HG02623 (cell line): ENCODE data around the gene AKAP9.
"Not testable (repeated sequence)": the region's sequence is repeated elsewhere in the genome, so short reads cannot be mapped to it uniquely, and the experiment has no call there.

ENCODE experiments used
- ATAC-seq: cut with Tn5 transposase; IDR thresholded peaks from one replicate; pipeline ENCODE4 v1.9.1; 2021; ENCODE audit warnings: moderate library complexity; ENCODE audit not compliant: unreplicated experiment

The AKAP9 gene

DNA sequence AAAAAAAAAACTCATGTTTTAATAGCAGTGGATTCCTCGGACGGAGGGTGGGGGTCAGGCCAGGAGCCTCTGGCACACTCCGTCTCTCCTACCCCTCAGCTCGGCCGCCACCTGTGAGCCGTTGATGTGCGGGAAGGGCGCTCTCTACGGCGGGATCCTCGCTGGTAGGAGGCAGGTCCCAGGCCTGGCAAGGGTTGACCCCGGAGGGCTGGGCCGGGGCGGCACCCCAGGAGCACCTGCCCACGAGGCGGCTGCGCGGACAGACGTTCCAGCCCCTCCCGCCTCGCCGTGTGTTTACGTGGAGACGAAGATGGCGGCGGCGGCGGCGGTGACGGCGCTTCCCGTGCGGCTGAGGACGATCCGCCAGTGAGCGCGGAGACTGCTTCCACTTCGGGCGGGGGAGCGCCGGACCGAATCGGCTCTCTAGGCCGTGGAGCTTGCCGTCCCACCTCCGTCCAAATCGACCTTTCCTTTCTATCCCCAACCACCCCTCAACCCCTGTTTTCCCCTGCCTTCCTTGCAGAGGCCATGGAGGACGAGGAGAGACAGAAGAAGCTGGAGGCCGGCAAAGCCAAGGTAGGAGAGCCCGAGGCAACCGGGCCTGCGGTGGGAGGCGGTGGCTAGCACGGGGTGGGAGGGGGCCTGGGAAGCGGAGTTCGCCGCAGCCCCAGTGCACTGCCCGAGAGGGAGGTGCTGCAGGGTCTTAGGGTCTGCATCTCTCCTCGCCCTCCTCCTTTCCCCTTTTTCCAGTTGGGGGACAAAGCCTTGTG, at the start of gene AKAP9:
TSS of gene AKAP9 (plus strand) at position 291 of the 770 bp plus-strand sequence. CDS start at position 529, 238 bp downstream.
- ATAC-seq, result peak; percentile 92

DNA sequence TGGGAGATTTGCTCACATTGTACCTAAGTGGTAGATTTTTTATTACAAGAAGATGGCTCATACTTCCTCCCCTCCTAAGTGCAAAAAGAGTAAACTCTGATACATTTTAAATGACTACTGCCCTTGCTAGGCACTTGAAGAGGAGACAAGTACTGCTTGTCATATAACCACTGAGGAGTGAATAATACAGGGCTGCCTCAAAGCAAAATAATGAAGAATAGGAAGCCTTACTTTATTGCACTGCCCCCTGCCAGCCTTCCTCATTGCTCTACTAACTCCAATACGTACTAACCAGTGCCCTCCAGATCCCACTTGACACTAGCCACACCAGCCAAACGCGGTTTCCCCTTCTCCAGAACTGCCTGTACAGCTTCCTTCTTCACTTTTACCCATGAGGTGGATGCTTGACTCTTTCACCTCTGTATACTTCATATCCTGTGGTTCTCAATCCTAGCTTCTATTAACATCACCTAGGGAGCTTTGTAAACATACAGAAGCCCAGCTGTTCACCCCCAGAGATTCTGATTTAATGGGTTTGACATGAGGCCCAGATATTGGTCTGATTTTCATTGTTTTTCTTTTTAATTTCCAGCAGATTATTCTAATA, 48.5 kb upstream of the AKAP9 start:
- ATAC-seq, result no peak

DNA sequence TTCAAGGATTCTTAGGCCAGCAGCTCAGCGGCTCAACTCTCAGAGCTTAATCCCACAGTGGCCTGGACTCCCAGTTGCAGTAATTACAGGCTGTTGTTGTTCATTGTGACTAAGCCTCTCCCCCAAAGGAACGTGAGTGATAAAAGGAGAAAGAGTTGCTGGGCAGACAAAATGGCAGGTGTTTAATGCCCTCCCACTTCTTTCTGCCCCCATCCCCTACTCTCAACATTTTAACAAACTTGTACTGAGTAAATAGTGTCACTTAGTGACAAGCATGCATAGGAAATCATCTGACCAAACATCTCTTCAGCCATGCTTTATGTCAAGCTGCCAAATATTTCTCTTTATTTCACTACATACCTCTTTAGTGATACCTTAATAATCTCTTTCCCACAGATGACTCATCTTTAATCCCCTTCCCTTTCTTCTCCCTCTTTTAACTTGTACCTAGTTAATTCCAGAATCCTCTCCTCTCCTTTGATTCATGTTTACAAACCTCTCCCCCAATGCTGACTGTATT, 47.8 kb upstream of the AKAP9 start:
- no peak for ATAC-seq

DNA sequence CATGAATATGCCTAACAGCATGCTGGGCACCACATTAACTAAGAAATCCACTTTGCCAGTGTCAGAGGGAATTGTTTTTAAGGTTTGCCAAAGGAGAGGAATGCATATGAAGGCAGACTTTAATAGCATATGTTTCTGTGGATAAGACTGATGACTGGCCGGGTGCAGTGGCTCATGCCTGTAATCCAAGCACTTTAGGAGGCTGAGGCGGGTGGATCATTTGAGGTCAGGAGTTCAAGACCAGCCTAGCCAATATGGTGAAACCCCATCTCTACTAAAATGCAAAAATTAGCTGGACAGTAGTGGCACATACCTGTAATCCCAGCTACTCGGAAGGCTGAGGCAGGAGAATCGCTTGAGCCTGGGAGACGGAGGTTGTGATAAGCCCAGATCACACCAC, 47.0 kb upstream of the AKAP9 start:
- not testable (repeated sequence) for ATAC-seq

DNA sequence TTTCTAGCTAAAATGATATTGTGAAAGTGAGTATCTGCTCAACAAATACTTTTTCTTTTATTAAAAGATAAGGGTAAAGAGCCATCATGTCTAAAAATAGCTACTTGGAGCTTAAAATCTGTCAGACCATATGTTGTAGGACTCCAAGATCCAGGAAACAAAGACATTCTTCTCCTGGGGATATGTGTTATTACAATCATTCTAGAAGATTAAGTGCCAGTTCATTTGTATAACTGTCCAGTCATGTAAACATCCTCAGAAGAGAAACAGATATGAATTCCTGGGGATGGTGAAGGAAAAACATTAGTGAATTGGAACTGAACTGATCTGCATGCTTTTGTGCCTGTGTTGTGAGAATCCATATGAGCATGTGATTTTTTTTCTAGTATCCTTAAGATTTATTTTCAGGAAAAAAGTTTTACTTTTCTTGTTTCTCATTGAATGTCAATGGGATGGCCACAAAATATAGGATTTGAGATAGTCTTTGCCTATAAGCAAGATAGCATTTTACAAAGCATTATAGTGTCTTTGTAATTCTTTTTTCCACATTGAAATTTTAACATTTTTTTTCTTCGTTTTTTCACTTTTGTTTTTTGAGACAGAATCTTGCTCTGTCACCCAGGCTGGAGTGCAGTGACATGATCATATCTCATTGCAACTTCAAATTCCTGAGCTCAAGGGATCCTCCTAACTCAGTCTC, 45.7 kb upstream of the AKAP9 start:
- no peak for ATAC-seq

DNA sequence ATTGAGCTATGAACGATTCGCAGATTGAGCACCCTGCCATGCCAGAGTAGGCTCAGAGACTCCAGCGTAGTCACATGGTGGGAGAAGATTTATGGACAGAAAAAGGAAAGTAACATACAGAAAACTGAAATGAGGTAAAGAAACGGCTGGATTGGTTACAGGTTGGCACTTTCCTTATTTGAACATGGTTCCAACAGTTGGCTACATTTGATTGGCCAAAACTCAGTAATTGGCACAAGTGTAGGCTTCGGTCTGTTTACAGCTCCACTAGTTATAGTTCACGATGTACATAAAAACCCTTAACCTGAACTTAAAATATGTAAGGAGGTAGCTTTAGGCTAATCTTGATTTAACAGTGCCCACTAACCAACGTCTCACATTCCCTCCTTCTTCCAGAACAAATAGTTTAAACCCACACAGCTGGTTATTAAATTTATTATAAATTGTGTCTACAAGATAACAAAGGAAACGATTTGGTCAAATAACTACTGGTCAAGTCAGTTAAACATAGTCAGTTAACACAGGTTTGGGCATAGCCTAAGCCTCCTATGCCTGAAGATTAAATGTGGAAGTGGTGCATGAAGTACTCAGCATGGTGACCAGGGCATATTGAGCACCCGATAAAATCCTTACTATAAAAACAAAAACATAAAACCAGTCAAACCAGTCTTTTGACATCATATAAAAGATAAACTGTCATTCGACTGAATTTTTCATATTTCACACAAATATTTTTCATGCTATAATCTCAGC, 42.2 kb upstream of the AKAP9 start:
- ATAC-seq, result no peak

DNA sequence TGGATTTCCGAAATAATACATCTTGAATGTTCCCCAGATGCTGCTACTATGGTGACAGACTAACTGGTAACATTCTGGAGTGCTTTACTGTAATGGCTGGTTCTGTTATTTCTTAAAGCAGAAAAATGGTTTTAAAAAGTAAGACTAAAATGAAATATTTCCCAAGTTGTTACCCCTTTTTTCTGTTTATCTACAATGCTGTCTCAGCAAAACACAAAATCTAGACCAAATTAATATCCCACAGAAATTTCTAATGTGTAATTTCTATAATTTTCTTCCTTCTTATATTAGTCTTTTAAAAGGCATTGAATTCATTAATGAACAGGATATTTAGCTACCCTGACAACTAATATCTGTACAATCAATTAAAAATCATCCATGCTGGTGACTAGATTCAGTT, 41.1 kb upstream of the AKAP9 start:
- ATAC-seq, result no peak

DNA sequence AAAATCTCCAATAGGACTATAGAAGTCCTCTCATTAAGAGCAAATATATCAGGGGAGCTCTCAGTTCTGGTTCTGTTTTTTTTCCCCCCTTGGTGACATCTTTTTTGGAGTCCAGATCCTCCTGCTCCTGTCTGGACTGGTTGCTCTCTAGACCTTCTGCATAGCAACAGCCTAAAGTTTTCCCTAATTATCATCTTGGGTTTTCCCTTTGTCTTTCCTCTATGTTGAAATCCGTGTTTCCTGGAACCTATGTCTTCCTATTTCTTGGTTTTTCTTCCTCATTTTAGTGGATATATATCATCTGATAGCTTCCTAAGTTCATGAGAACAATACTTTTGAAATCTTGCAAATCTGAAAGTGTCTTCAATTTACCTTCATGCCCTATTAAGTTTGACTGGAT, 30.5 kb upstream of the AKAP9 start:
- ATAC-seq, result no peak

DNA sequence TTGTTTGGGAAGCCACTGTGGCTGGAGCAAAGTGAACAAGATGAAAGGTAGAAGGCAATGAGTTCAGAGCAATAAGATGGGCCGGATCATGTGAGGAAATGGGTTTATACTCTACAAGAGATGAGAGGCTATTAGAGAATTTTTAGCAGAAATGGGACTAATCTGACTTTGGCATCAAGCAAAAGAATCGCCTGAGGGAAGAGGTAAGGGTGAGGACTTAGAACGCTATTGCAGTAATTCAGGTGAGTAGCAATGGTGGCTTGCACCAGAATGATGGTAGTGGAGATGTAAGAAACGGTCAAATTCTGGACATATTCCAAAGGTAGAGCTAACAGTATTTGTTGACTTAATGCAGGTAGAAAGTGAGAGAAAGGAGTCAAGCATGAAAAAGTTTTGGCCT, 29.5 kb upstream of the AKAP9 start:
- ATAC-seq, result no peak

DNA sequence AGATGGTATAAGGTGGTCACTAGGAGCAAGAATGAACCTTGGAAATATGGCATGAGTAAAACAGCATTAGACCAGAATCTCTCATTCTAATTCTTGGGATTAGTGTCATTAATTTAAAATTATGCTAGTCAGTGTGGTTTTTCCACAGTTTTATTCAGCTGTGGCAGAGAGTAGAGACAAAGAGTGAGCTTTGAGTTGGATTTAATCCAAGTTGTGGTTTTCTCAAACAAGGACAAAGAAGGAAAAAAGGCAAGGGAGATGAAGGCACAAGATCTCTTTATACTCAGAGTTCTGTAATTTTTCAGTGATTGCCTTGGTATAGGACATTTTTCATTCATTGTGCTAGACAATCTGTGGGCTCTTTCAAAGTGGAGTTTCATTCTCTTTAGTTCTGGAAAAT, 28.2 kb upstream of the AKAP9 start:
- ATAC-seq, result no peak

DNA sequence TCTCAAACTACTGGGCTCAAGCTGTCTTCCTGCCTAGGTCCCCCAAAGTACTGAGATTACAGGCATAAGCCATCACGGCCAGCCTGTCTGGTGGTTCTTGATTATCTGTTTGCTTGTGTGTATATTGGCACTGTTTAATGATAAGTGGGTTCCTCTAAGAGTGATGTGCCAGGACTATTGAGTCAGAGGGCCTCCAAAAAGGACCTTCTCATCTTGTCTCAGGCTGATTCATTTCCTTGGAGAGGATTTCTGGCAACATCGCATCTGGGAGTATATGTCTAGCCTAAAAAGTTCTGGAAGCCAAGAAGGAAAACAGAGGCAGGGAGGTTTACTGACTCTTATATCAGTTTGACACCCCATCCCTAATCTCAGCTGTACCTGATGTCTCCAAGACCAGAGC, 27.1 kb upstream of the AKAP9 start:
- ATAC-seq, result no peak

DNA sequence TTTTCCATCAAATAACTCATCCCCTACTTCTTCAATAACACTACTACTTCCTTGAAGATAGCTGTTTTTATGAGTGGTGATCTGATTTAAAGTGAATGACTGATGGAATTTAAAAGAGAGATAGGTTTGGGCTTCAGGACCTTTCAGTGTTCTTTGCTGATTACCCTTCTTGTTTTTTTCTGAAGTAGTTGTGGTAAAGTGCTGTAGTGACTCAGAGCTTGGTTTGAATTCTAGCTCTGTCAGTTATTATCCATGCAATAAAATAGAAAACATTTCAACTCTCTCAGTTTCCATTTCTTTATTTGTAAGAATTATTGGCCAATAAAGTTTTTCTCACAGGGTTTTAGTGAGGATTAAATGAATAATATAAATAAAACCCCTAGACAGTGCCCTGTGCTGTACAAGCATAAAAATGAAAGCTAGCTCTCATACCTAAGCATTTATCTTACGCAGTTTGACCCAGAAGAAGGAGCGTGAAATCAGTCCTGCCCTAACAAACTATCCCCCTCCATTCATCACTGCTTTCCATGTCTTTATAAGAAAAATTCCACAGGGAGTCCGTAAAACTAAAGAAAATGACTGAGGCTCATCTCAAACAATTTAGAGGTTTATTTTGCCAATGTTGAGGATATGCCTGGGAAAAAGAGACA, 25.1 kb upstream of the AKAP9 start:
- no peak for ATAC-seq

DNA sequence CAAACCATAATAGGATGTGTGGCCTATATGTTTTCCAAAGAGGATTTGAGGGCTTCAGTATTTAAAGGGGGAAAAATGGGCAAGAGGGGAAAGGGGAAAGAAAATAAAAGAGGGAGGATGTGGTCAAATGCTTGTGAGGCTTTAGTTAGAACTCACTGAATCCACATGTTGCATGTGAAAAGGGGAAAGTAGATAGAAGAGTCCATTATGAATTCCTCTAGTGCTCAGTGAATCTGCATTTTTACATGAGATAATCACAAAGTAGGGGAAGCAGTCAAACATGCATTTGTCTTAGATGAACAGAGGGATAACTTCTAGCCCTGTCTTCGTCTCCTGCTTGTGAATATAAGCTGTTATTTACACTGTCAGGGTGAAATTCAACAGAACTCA, 24.6 kb upstream of the AKAP9 start:
- no peak for ATAC-seq

DNA sequence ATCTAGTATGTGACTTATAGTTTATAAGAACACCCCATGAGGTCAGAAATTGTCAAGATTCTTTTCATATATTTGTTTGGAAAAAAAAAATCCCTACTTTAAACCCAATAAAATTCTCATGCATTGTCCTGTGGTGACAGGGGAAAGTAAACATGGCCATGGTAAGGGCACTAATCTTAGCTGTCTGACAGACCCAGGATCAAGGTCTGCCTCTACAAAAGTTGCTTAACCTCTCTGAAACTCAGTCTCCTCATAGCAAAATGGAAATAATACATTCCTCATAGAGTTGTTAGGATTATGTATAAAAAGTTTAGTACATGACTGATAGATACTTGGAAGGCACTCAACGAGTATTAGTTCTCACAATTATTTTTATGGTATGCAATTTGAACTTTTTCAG, 22.3 kb upstream of the AKAP9 start:
- no peak for ATAC-seq

DNA sequence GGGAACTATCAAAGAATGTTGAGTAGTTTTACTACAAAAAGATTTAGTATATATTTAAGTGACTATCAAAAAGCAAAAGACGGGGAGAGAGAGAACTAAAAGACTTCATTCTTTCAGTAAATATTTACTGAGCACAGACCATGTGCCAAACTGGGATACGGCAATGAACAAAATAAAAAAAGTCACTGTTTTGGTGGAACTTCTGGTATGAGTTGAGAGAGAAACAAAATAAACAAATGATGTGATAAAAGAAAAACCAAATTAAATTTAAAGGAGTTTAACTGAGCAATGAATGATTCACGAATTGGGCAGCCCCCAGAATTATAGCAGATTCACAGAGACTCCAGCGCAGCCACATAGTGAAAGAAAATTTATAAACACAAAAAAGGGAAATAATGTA, 17.8 kb upstream of the AKAP9 start:
- no peak for ATAC-seq

DNA sequence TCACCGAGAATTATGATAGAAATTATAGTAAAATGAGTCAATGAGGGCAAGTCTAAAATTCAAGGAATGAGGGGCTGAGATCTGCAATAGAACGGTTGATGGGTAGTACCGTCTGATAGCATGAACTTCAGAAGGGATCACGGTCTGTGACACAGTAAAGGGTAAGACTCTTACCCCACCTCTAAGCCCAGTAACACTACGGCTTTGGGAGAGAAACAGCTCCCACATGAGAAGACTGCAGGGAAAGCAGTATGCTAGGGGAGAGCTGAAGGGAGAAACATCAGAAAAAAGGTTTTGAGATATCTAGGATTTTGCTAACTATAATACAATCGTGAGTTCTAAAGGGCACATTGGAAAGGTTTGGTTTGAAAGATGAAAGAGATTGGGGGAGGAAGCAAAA, 12.8 kb upstream of the AKAP9 start:
- no peak for ATAC-seq

DNA sequence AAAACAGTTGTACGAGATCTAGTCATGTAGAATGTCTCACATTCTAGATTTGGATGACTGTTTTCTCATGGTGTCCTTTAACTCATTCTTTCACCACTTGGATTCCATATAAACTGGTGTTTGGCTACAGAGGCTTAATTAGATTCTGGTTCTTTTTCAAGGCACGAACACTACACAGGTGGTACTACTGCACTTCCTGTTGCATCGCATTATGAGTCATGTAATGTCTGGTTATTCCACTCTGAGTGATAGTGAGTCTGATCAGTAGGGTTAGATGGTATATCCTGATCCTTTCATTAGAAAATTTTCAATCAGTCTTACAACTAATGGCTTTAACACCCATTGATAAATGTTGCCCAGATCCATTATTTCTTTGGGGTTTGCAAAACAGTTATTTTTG, 11.2 kb upstream of the AKAP9 start:
- ATAC-seq, result peak; percentile 63

DNA sequence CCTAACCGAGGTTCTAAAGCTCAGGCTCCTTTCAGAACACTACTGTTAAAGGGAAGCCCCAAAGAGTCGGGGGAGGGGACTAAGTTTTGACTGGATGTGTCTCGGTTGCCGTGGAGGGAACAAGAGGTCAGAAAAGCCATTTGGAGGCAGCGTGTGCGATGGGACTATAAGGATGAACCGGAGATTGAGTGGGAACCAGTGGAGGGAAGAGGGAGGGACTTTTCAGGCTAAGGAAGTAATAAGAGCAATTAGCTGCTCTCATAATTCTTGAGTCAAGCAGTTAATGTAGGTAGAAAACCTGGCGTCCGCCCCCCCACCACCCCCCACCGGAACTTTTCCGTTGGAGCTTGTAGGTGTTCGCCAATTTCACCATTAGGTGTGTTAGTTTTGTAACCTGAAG, 491 bp upstream of the AKAP9 start:
- peak; percentile 0 for ATAC-seq

DNA sequence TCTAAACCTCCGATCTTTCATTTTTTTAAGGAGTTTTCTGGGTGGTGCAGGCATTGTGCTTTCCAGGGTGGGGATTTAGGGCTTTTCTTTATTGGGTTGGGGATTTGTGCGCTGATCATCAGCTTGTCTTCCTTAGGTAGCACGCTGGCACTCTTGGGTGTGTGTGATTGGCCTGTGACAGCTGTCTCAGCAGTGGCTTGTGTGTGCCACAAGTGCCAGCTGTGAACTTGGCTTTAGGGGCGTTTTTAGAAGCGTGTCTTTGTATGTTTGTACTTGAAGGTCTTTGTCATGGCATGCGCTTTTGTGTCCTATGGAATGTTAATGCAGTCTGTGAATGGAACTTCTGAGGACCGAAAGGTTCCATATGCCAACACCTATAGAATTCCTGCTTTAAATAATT, 788 bp downstream of the AKAP9 start:
- no peak for ATAC-seq

DNA sequence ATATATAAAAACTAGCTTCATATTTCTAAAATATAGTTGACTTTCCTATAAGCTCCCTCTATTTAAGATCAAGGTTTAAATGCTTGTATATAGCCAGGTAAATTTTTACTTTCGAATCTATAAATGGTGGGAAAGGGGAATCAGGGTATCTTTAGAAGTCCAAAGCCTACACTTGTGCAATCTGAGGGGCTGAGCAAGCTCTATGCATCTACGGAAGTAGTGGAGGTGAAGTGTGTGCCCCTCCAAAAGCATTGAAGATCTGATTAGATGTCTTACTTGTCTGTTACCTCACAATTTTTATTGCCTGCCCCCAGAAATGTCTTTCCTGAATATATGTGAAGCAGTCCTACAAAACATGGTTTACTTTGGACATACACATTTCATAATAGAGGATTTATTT, 1.6 kb downstream of the AKAP9 start:
- no peak for ATAC-seq

DNA sequence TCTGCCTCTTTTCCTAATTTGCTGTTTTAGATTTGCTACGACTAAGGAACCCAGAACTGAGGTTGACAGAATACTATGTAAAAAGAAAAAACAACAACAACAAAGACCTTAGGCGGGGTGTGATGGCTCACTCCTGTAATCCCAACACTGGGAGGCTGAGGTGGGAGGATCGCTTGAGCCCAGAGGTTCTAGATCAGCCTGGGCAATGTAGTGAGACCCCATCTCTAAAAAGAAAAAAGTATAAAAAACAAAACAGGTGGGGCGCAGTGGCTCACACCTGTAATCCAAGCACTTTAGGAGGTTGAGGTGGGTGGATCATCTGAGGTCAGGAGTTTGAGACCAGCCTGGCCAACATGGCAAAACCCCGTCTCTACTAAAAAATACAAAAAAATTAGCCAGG, 4.3 kb downstream of the AKAP9 start:
- not testable (repeated sequence) for ATAC-seq
